ENCODE results near the gene HYI. TPM values are rescaled to one million over a fixed set of nuclear protein-coding genes. Genes with fewer than 3 reads are reported as not detected.

Gene HYI
- total RNA-seq, 1 donor: 27.1 TPM

DNA sequence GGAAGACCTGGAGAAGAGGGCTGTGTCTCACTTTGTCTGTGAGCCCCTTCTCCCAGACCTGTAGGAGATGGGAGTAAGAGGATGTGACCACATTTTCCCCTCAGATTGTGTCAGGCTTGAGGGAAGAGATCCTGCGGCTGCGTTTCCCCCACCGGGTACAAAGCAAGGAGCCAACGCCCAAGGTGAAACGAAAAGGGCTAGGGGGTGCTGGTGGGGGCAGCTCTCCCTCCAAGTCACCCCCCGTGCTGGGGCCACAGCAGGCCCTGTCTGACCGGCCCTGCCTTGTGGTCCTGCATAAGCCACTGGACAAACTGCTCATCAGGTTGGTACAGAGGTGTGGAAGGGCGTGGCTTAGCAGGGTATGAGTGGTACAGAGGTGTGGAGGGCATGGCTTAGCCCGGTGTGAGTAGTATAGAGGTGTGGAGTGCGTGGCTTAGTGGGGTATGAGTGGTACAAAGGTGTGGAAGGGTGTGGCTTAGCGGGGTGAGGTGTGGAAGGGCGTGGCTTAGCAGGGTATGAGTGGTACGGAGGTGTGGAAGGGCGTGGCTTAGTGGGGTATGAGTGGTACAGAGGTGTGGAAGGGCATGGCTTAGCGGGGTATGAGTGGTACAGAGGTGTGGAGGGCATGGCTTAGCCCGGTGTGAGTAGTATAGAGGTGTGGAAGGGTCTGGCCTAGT is 30.6 kb downstream of the HYI start:
- DNase-seq (ENCODE audit: insufficient read length, low spot score, missing footprints): peak; percentile 5
- H4K20me1 ChIP-seq (ENCODE audit: insufficient read depth, low read length): peaks cover 4% of the 10 kb centered on the region
- H3K36me3 ChIP-seq (ENCODE audit: insufficient read depth, low read length): peaks cover 87% of the 10 kb centered on the region
- no peak overlapping the region for H3K27ac ChIP-seq (ENCODE audit: low read depth, low read length)
- no peaks in the 10 kb centered on the region for H3K79me2 ChIP-seq (ENCODE audit: insufficient read depth, low read length)
- H3K4me1 ChIP-seq (ENCODE audit: insufficient read depth, low read length): no peaks in the 10 kb centered on the region
- no peak overlapping the region for H3K4me3 ChIP-seq (ENCODE audit: insufficient read depth, low read length)
- no peak overlapping the region for H3K4me2 ChIP-seq (ENCODE audit: insufficient read depth, low read length)
- H3K27me3 ChIP-seq (ENCODE audit: insufficient read depth, low read length): no peaks in the 10 kb centered on the region
- TF ChIP-seq, protein P1, sequence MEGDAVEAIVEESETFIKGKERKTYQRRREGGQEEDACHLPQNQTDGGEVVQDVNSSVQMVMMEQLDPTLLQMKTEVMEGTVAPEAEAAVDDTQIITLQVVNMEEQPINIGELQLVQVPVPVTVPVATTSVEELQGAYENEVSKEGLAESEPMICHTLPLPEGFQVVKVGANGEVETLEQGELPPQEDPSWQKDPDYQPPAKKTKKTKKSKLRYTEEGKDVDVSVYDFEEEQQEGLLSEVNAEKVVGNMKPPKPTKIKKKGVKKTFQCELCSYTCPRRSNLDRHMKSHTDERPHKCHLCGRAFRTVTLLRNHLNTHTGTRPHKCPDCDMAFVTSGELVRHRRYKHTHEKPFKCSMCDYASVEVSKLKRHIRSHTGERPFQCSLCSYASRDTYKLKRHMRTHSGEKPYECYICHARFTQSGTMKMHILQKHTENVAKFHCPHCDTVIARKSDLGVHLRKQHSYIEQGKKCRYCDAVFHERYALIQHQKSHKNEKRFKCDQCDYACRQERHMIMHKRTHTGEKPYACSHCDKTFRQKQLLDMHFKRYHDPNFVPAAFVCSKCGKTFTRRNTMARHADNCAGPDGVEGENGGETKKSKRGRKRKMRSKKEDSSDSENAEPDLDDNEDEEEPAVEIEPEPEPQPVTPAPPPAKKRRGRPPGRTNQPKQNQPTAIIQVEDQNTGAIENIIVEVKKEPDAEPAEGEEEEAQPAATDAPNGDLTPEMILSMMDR (IDR thresholded peaks at IDR 0.05; ENCODE audit: extremely low read depth, low read depth, low read length): no peak
- no peak overlapping the region for H2AFZ ChIP-seq (ENCODE audit: low read length)
- no peaks in the 10 kb centered on the region for H3K9me3 ChIP-seq (ENCODE audit: low read depth, low read length)

DNA sequence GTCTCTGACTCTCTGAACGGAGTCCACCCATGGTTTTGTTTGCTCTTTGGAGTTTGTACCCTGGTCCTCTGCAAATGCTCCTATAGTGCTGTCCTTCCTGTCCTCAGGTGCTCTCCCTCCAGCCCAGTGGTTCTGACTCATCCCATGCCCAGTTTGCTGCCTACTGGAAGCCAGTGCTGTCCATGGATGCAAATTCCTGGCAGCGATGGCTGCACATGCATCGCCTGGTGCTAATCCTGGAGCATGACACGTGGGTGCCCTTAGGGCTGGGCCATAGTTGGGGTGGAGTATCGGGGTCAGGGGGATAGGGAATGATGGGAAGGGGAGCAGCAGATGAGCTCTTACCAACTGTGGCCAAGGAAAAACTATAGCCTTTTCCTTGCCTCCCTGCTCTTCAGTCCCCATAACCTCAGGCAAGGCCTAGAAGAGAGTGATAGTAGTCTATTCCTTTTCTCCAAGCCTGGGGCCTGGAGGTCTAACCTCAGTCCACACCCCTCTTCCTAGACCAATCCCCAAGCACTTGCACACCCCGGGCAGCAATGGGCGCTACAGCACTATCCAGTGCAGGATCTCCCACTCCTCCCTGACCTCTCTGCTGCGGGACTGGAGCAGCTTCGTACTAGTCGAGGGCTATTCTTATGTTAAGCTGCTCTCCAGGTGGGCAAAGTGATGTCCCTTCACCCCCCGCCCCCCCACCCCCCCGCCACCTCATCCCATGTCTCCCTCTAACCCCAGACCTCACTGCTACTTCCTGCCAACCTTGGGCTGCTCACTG is 31.6 kb downstream of the HYI start:
- TF ChIP-seq, protein P1 (IDR thresholded peaks at IDR 0.05; ENCODE audit: extremely low read depth, low read depth, low read length): no peak
- Histone ChIP-seq H3K27ac (ENCODE audit: low read depth, low read length) (no peak overlapping the region), H3K79me2 (ENCODE audit: insufficient read depth, low read length) (no peaks in the 10 kb centered on the region), H4K20me1 (ENCODE audit: insufficient read depth, low read length) (peaks cover 4% of the 10 kb centered on the region), H3K27me3 (ENCODE audit: insufficient read depth, low read length) (no peaks in the 10 kb centered on the region), H3K4me2 (ENCODE audit: insufficient read depth, low read length) (no peak overlapping the region), H3K9me3 (ENCODE audit: low read depth, low read length) (no peaks in the 10 kb centered on the region), H2AFZ (ENCODE audit: low read length) (no peak overlapping the region), H3K4me3 (ENCODE audit: insufficient read depth, low read length) (no peak overlapping the region), H3K36me3 (ENCODE audit: insufficient read depth, low read length) (peaks cover 87% of the 10 kb centered on the region), H3K4me1 (ENCODE audit: insufficient read depth, low read length) (no peaks in the 10 kb centered on the region)
- DNase-seq (ENCODE audit: insufficient read length, low spot score, missing footprints): peak; percentile 44

DNA sequence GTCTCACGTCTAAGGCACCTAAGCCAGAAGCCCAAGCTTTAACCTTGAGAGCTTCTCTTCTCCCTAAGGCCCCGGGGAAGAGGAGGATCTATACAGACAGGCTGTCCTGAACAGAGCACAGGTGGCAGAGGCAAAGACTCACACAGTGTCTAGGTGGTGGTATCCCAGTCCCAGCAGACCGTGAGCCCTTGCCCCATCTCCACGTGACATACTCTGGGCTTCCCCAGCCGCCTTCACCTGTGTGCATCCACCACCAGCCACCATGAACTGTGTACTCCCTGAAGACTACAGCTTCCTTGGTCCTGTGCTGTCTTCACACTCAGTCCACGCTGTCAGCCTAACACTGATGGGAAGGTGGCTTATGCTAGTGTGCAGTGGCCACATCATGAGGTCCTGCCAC is 32.3 kb downstream of the HYI start:
- no peaks in the 10 kb centered on the region for H3K79me2 ChIP-seq (ENCODE audit: insufficient read depth, low read length)
- H3K9me3 ChIP-seq (ENCODE audit: low read depth, low read length): no peaks in the 10 kb centered on the region
- TF ChIP-seq, protein P1 (IDR thresholded peaks at IDR 0.05; ENCODE audit: extremely low read depth, low read depth, low read length): no peak
- no peak overlapping the region for H3K4me2 ChIP-seq (ENCODE audit: insufficient read depth, low read length)
- H3K27me3 ChIP-seq (ENCODE audit: insufficient read depth, low read length): no peaks in the 10 kb centered on the region
- peaks cover 4% of the 10 kb centered on the region for H4K20me1 ChIP-seq (ENCODE audit: insufficient read depth, low read length)
- no peak overlapping the region for H3K4me3 ChIP-seq (ENCODE audit: insufficient read depth, low read length)
- no peak overlapping the region for H3K27ac ChIP-seq (ENCODE audit: low read depth, low read length)
- no peak overlapping the region for H2AFZ ChIP-seq (ENCODE audit: low read length)
- DNase-seq (ENCODE audit: insufficient read length, low spot score, missing footprints): peak; percentile 4
- H3K36me3 ChIP-seq (ENCODE audit: insufficient read depth, low read length): peaks cover 87% of the 10 kb centered on the region
- H3K4me1 ChIP-seq (ENCODE audit: insufficient read depth, low read length): no peaks in the 10 kb centered on the region

DNA sequence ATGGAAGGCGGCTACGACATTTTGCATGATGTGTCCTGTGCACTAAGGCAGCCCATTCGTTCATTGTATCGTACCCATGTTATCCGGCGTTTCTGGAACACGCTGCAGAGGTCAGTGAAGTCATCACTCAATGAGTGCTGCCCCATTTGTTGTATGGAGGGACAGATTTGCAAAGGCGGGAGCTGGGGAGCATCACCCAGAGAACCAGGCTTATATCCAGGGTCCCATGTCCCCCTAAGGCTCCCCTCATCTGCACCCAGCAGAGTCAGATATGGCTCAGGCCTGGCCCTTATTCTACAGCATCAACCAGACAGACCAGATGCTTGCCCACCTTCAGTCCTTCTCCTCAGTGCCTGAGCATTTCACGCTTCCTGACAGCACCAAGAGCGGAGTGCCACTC is 32.9 kb downstream of the HYI start:
- Histone ChIP-seq H2AFZ (ENCODE audit: low read length) (no peak overlapping the region), H3K4me2 (ENCODE audit: insufficient read depth, low read length) (no peak overlapping the region), H3K4me3 (ENCODE audit: insufficient read depth, low read length) (no peak overlapping the region), H3K79me2 (ENCODE audit: insufficient read depth, low read length) (no peaks in the 10 kb centered on the region), H4K20me1 (ENCODE audit: insufficient read depth, low read length) (peaks cover 4% of the 10 kb centered on the region), H3K27ac (ENCODE audit: low read depth, low read length) (no peak overlapping the region), H3K4me1 (ENCODE audit: insufficient read depth, low read length) (no peaks in the 10 kb centered on the region), H3K9me3 (ENCODE audit: low read depth, low read length) (no peaks in the 10 kb centered on the region), H3K27me3 (ENCODE audit: insufficient read depth, low read length) (no peaks in the 10 kb centered on the region), H3K36me3 (ENCODE audit: insufficient read depth, low read length) (peaks cover 82% of the 10 kb centered on the region)
- DNase-seq (ENCODE audit: insufficient read length, low spot score, missing footprints): peak; percentile 66
- TF ChIP-seq, protein P1 (IDR thresholded peaks at IDR 0.05; ENCODE audit: extremely low read depth, low read depth, low read length): no peak

All from osteoblast (primary cell).